A549 (cell line): ENCODE results near the gene TP53BP2. TPM values are rescaled to one million over a fixed set of nuclear protein-coding genes. Genes with fewer than 3 reads are reported as not detected.

Experiments
- ATAC-seq, 2 experiments: fragments of 200-7000 bp in 1 of 2; fragments of >200 bp in 1 of 2; cut with Nextera tagmentation in 1 of 2; cut with Tn5 transposase in 1 of 2; 3 replicates each; pipeline versions ENCODE4 v1.8.0 to v1.9.1; 2018 to 2020; ENCODE audit warnings: mild to moderate bottlenecking in 1 of 2, moderate library complexity in 1 of 2
- CTCF ChIA-PET: fragments of 300-600 bp; sonication (Branson Sonifier 250); formaldehyde crosslinking; extraction: SDS; loops from one replicate; lab custom pipeline; 2021; ENCODE audit warnings: antibody characterized with exemption, inconsistent platforms; lab: Yijun Ruan, JAX
- POLR2A ChIA-PET: fragments of 350-600 bp; formaldehyde crosslinking; extraction: SDS; loops from one replicate; lab custom pipeline; 2021; ENCODE audit warnings: antibody characterized with exemption, inconsistent platforms; lab: Yijun Ruan, JAX
- DNase-seq, 2 experiments: peaks; one replicate each; pipeline versions ENCODE4 v3.0.0 to v3.0.0-alpha.2; 2011 to 2016; ENCODE audit warnings: low read depth in 1 of 2, low spot score in 1 of 2
- FAIRE-seq: peaks from 2 replicates; lab custom pipeline; 2011; peaks lifted over from hg19 to GRCh38; lab: Jason Lieb, UNC
- H3K27ac ChIP-seq, 2 experiments: fragments of >200 bp; sonication (Bioruptor Twin); formaldehyde crosslinking; 3 replicates each; pipeline ENCODE4 v1.5.1; 2016 to 2017
- H3K4me1 ChIP-seq: fragments of >200 bp; sonication (Bioruptor Twin); formaldehyde crosslinking; 3 replicates; pipeline ENCODE4 v1.6.1; 2016
- H3K4me2 ChIP-seq: fragments of >200 bp; sonication (Bioruptor Twin); formaldehyde crosslinking; 3 replicates; pipeline ENCODE4 v1.6.1; 2016
- H3K4me3 ChIP-seq: fragments of >200 bp; sonication (Bioruptor Twin); formaldehyde crosslinking; 3 replicates; pipeline ENCODE4 v1.5.1; 2016
- H3K9me3 ChIP-seq: fragments of >200 bp; sonication (Bioruptor Twin); formaldehyde crosslinking; 3 replicates; pipeline ENCODE4 v1.6.1; 2016
- CEBPB ChIP-seq, 2 experiments: fragments of >200 bp in 1 of 2; sonication (Bioruptor Twin) in 1 of 2; formaldehyde crosslinking in 1 of 2; IDR thresholded peaks; 2 replicates each; pipeline ENCODE4 v1.6.1; 2012 to 2016
- EHF ChIP-seq: fragments of 250-450 bp; sonication (Bioruptor Pico); IDR thresholded peaks from 2 replicates; pipeline ENCODE4 v1.5.0; 2020; ENCODE audit warnings: mild to moderate bottlenecking
- EP300 ChIP-seq, 2 experiments: fragments of >200 bp; sonication (Bioruptor Twin); formaldehyde crosslinking; IDR thresholded peaks; 2 replicates in 1 of 2; 3 replicates in 1 of 2; pipeline ENCODE4 v1.6.1; 2016 to 2017
- HES2 ChIP-seq: fragments of >200 bp; sonication (Bioruptor Twin); formaldehyde crosslinking; IDR thresholded peaks from 2 replicates; pipeline ENCODE4 v1.6.1; 2016
- HOXB13 ChIP-seq: fragments of 250-450 bp; sonication (Bioruptor Pico); IDR thresholded peaks from 2 replicates; pipeline ENCODE4 v1.5.0; 2020; ENCODE audit warnings: low read depth, mild to moderate bottlenecking, moderate library complexity
- HOXB5 ChIP-seq: fragments of 250-450 bp; sonication (Bioruptor Pico); IDR thresholded peaks from 2 replicates; pipeline ENCODE4 v1.5.0; 2020; ENCODE audit warnings: mild to moderate bottlenecking, moderate library complexity
- JUN ChIP-seq, 2 experiments: fragments of >200 bp; sonication (Bioruptor Twin); formaldehyde crosslinking; IDR thresholded peaks; 2 replicates in 1 of 2; 3 replicates in 1 of 2; pipeline ENCODE4 v1.6.1; 2016 to 2017
- JUNB ChIP-seq: fragments of >200 bp; sonication (Bioruptor Twin); formaldehyde crosslinking; IDR thresholded peaks from 2 replicates; pipeline ENCODE4 v1.6.1; 2016
- NR3C1 ChIP-seq: fragments of >200 bp; sonication (Bioruptor Twin); formaldehyde crosslinking; IDR thresholded peaks from 3 replicates; pipeline ENCODE4 v1.6.1; 2017
- PBX3 ChIP-seq: IDR thresholded peaks from 2 replicates; pipeline ENCODE4 v1.6.1; 2012
- PHF8 ChIP-seq: fragments of 200-600 bp; sonication (generic); IDR thresholded peaks from 2 replicates; pipeline ENCODE4 v1.6.1; 2016; ENCODE audit warnings: low read depth, mild to moderate bottlenecking, antibody characterized with exemption, moderate library complexity, borderline replicate concordance
- RCOR1 ChIP-seq: fragments of 150-350 bp; IDR thresholded peaks from 2 replicates; pipeline ENCODE4 v1.6.1; 2014; ENCODE audit warnings: antibody characterized with exemption, low read length, low read depth
- REST ChIP-seq: fragments of 200-600 bp; sonication (generic); IDR thresholded peaks from 2 replicates; pipeline ENCODE4 v1.6.1; 2016; ENCODE audit warnings: antibody characterized with exemption, mild to moderate bottlenecking, moderate library complexity
- TP53 ChIP-seq: fragments of 250-450 bp; sonication (Bioruptor Pico); IDR thresholded peaks from 2 replicates; pipeline ENCODE4 v1.5.0; 2021; ENCODE audit warnings: mild to moderate bottlenecking, moderate library complexity
- WGBS: methylation state at CpG from one replicate; pipeline ENCODE4 v1.1.6; 2017; ENCODE audit errors: missing lambda C conversion rate; 5-methylcytosine and 5-hydroxymethylcytosine counted together
- polyA plus RNA-seq, 4 experiments: library from polyadenylated mRNA; depleted of rRNA in 3 of 4; stranded (reverse); fragments of >200 nt; fragmentation: RNase III in 1 of 4; extraction: RNeasy Plus Mini Kit Qiagen cat#74134 plus additional on column Dnase treatment in 1 of 4; gene quantifications; 2 replicates in 3 of 4; 3 replicates in 1 of 4; pipeline ENCODE4 v1.2.3, GENCODE V29; 2011 to 2017
- TF ChIP-seq, protein P1 (sequence below): fragments of >200 bp; sonication (Bioruptor Twin); formaldehyde crosslinking; IDR thresholded peaks from 3 replicates; pipeline ENCODE4 v1.5.1; 2016

Gene TP53BP2
- polyA plus RNA-seq, 2 of the 4 experiments (the other 2 are of a cell fraction) = 14.0 to 33.5 TPM

GRCh38 chr1:223820971-223821370 is 24.8 kb downstream of the TP53BP2 start:
- Histone ChIP-seq H3K27ac (peak overlapping the region in 1 of 2 experiments; percentile 46; a peak in 4 of 6 replicates), H3K4me3 (no peak overlapping the region), H3K9me3 (no peaks in the 10 kb centered on the region), H3K4me2 (no peak overlapping the region), H3K4me1 (peaks cover 32% of the 10 kb centered on the region)
- ChIA-PET POLR2A (no interaction called here), CTCF (interaction anchor here (0.8 to 2.8 kb wide), 3 partner anchors 9 to 13 kb away, joined by 3 to 17 read pairs (median 3); no protein-coding TSS in a partner anchor)
- DNase-seq (no peak), FAIRE-seq (no peak), ATAC-seq (no peak)
- WGBS = 94% methylated on average over 11 of the region's 11 CpGs
- no peak for TF ChIP-seq REST
- no peak for TF ChIP-seq JUN (IDR thresholded peaks at IDR 0.05)
- TF ChIP-seq, protein P1, sequence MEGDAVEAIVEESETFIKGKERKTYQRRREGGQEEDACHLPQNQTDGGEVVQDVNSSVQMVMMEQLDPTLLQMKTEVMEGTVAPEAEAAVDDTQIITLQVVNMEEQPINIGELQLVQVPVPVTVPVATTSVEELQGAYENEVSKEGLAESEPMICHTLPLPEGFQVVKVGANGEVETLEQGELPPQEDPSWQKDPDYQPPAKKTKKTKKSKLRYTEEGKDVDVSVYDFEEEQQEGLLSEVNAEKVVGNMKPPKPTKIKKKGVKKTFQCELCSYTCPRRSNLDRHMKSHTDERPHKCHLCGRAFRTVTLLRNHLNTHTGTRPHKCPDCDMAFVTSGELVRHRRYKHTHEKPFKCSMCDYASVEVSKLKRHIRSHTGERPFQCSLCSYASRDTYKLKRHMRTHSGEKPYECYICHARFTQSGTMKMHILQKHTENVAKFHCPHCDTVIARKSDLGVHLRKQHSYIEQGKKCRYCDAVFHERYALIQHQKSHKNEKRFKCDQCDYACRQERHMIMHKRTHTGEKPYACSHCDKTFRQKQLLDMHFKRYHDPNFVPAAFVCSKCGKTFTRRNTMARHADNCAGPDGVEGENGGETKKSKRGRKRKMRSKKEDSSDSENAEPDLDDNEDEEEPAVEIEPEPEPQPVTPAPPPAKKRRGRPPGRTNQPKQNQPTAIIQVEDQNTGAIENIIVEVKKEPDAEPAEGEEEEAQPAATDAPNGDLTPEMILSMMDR = no peak
- no peak for TF ChIP-seq HOXB5 (CRISPR knock-in tag)
- TF ChIP-seq NR3C1 = no peak
- no peak for TF ChIP-seq PHF8
- TF ChIP-seq RCOR1 = no peak
- no peak for TF ChIP-seq CEBPB (IDR thresholded peaks at IDR 0.05)
- TF ChIP-seq HOXB13 (CRISPR knock-in tag) = no peak
- TF ChIP-seq PBX3 = no peak
- no peak for TF ChIP-seq EP300 (IDR thresholded peaks at IDR 0.05)
- TF ChIP-seq TP53 = no peak
- TF ChIP-seq JUNB = no peak
- TF ChIP-seq HES2 = no peak

DNA sequence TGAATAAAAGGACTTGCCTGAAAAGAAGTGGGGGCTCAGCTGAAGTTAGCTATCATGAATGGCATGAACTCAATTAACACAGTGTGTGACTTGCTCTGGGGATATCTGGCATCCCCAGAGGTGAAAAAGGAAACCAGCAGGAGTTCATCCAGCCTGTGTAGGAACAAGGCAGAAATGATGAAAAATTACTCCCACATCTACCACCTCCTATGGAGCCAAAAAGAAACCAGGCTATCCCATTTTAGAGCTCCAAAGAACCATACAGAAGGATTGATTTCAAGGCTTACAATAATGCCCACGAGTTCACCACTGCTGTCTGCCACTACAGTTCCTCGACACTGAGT is 25.3 kb downstream of the TP53BP2 start:
- H3K4me1 ChIP-seq = peaks cover 37% of the 10 kb centered on the region
- TF ChIP-seq EHF = no peak
- TF ChIP-seq, all 56 proteins: peak for 0
- H3K27ac ChIP-seq = peak overlapping the region; percentile 44 to 46; a peak in 5 of 6 replicates
- H3K9me3 ChIP-seq = no peaks in the 10 kb centered on the region
- CTCF ChIA-PET = interaction anchor here (0.8 to 2.8 kb wide), 3 partner anchors 9 to 12 kb away, joined by 3 to 17 read pairs (median 3); no protein-coding TSS in a partner anchor
- DNase-seq (no peak), ATAC-seq (0 out of 6 replicates have a peak, but pooled peaks of 1 of the 2 experiments have one; percentile 48), FAIRE-seq (no peak)
- 82% methylated on average over 2 of the region's 2 CpGs for WGBS
- POLR2A ChIA-PET = no interaction called here
- H3K4me2 ChIP-seq = peak overlapping the region; percentile 31
- H3K4me3 ChIP-seq = no peak overlapping the region
